Measurements from ENCODE around the gene TRHDE.

DNA sequence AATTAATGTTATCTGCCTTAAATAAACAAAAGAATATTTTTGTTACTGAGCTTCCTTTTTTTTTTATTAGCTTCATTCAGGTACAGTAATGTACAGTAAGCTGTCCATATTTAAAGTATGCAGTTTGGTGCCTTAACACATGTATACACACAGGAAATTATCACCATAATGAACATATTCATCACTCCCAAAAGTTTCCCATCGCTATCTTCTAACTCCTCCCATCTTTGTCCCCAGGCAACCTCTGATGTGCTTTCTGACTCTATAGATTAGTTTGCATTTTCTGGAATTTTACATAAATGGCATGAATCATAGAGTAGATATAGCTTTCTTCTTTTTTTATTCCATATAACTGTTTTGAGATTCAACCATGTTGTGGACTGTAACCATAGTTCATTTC, 193.0 kb downstream of the TRHDE start:
- TF ChIP-seq CTCF (IDR thresholded peaks at IDR 0.05) (no peak), POLR2A (IDR thresholded peaks at IDR 0.05) (no peak)
